Measurements from ENCODE around the gene PSORS1C2.
A peak's percentile ranks its signal among the peaks of the same experiment; 100 is the strongest.

PSORS1C2 gene

GRCh38 chr6:31113861-31114540, 24.9 kb downstream of the PSORS1C2 start:
- H3K27ac ChIP-seq (ENCODE audit: low read depth, low read length): peak overlapping the region; percentile 83
- peak overlapping the region; percentile 48 for H3K4me3 ChIP-seq (ENCODE audit: low read length)

DNA sequence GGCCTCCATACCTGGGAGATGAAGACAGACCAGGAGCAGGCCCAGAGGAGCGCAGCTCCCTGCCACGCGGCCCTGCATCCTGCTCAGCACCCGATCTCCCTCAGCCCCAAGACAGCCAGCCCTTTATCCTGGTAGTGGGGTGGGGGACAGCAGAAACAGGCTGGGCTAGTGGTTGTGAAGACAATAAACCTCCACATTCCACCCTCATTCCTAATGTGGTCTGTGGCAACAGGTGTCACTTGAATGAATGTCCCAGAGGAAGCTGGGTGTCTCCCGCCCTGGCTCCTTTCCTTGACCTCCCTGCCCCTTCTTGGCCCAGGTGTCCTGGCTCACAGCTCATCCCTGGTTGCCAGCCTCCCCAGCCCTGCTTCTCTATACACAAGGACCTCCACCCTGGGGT, 26.4 kb downstream of the PSORS1C2 start, which contains the start of gene C6orf15:
Gene C6orf15, minus strand, starts transcription at position 98 of the 400 bp plus-strand sequence. Its CDS starts 20 bp downstream, at position 78.
- Histone ChIP-seq H3K4me1 (ENCODE audit: control insufficient read depth, insufficient read depth, low read length) (peaks cover 22% of the 10 kb centered on the region), H3K27ac (ENCODE audit: low read depth, low read length) (no peak within 1 kb of the TSS), H3K4me3 (ENCODE audit: low read length) (no peak within 1 kb of the TSS)

More at GRCh38 chr6:31113861-31114540, 24.9 kb downstream of the PSORS1C2 start:
- Histone ChIP-seq H3K27me3 (ENCODE audit: control insufficient read depth, insufficient read depth, low read length) (peaks cover 3% of the 10 kb centered on the region), H3K4me1 (ENCODE audit: control insufficient read depth, insufficient read depth, low read length) (peaks cover 22% of the 10 kb centered on the region), H3K36me3 (ENCODE audit: control insufficient read depth, insufficient read depth, low read length) (no peaks in the 10 kb centered on the region), H3K9ac (ENCODE audit: low read length) (no peak overlapping the region)

DNA sequence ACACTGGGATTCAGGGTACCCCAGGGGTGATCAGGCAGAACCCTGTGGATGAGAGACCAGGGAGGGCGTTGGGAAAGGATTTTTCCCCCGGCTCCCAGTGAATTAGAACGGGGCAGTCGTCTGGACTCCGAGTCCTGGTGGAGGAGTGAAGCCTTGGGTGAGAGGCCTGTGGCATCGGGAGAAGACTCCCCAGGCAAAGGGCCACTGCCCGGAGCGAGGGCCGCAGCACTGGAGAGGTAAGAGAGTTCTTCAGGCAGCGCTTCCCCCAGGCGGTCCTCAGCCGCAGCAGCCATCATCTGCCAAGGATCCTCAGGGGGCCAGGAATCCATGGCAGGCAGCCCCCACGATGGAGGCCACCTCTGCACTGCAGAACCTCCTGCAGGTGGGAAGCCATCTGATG, 27.2 kb downstream of the PSORS1C2 start:
- Histone ChIP-seq H3K27ac (ENCODE audit: low read depth, low read length) (no peak overlapping the region), H3K4me1 (ENCODE audit: control insufficient read depth, insufficient read depth, low read length) (peaks cover 22% of the 10 kb centered on the region), H3K9ac (ENCODE audit: low read length) (no peak overlapping the region), H3K4me3 (ENCODE audit: low read length) (no peak overlapping the region), H3K36me3 (ENCODE audit: control insufficient read depth, insufficient read depth, low read length) (no peaks in the 10 kb centered on the region), H3K27me3 (ENCODE audit: control insufficient read depth, insufficient read depth, low read length) (no peaks in the 10 kb centered on the region)

More for the DNA sequence above, 26.4 kb downstream of the PSORS1C2 start, which contains the start of gene C6orf15:
- no peaks in the 10 kb centered on the region for H3K36me3 ChIP-seq (ENCODE audit: control insufficient read depth, insufficient read depth, low read length)
- no peaks in the 10 kb centered on the region for H3K27me3 ChIP-seq (ENCODE audit: control insufficient read depth, insufficient read depth, low read length)
- H3K9ac ChIP-seq (ENCODE audit: low read length): no peak within 1 kb of the TSS

DNA sequence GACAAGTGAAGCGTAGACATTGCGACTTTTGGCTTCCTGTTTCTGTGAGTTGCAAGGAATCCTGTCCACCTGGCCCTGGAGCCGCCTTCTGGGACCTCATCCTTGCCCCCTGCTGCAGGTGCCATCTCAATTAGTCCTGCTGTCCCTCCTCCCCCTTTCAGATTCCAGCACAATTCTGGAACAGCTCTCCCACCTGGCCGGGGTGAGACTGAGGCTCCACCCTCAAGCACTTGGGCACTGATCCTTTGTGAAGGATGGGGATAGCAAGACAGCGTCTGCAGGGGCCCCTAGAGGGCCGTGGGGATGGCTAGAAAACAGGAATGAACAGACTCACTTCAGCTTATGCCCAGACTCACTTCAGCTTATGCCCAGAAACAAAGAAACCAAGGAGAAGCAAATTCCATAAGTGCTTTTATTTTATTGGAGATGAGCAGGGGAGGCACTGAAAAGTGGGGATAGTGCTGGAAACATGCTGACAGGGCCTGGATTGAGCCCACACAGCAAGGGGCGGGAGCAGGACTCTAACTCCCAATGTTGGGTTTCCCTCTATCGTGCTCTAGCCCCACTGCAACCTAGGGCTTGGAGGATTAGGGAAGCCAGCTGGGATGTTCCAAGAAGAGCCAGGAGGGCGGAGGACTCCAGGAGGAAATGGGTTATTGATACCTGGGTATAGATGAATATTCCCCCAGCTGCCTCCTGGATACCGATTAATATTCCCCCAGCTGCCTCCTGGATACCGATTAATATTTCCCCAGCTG, 27.9 kb downstream of the PSORS1C2 start:
- H3K27ac ChIP-seq (ENCODE audit: low read depth, low read length): no peak overlapping the region
- no peaks in the 10 kb centered on the region for H3K27me3 ChIP-seq (ENCODE audit: control insufficient read depth, insufficient read depth, low read length)
- no peaks in the 10 kb centered on the region for H3K36me3 ChIP-seq (ENCODE audit: control insufficient read depth, insufficient read depth, low read length)
- peaks cover 22% of the 10 kb centered on the region for H3K4me1 ChIP-seq (ENCODE audit: control insufficient read depth, insufficient read depth, low read length)
- no peak overlapping the region for H3K9ac ChIP-seq (ENCODE audit: low read length)
- no peak overlapping the region for H3K4me3 ChIP-seq (ENCODE audit: low read length)

DNA sequence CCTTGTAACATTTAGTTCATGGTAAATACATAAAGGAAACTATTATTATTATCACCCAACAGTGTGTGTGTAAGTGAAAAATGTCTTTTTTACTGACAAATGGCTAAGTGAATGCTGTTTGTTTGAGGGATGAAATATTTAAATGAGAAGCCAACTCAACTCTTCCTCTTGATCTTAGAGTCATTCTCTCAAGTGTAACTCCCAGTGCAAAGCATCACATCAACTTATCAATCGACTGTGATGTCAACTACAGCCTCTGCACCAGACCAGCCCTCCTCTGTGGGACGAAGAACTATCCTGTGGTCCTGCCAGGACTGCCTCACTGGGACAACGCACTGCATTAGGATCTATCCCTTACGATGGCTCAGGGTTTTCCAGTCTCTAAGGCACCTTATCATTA, 31.8 kb downstream of the PSORS1C2 start:
- H3K27me3 ChIP-seq (ENCODE audit: control insufficient read depth, insufficient read depth, low read length): no peaks in the 10 kb centered on the region
- H3K4me3 ChIP-seq (ENCODE audit: low read length): no peak overlapping the region
- H3K9ac ChIP-seq (ENCODE audit: low read length): no peak overlapping the region
- no peaks in the 10 kb centered on the region for H3K36me3 ChIP-seq (ENCODE audit: control insufficient read depth, insufficient read depth, low read length)
- H3K27ac ChIP-seq (ENCODE audit: low read depth, low read length): no peak overlapping the region
- H3K4me1 ChIP-seq (ENCODE audit: control insufficient read depth, insufficient read depth, low read length): no peaks in the 10 kb centered on the region

DNA sequence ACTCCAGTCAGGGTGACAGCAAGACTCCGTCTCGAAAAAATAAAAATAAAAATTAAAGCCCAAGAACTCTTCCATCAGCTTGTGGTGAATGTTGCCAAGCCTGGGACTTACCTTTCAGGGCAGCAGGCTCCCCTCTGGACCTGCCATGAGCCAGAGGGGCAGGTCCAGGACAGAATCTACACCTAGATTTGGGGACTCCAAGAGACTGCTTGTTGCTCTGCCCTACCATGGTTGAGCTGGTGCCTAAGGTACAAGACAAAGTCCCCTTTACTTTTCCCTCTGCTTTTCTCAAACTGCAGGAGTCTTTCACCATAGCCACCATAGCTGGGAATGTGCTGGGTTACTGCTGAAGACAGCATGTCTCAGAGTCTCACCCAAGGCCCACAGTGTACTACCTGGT, 35.7 kb downstream of the PSORS1C2 start:
- H3K4me3 ChIP-seq (ENCODE audit: low read length): no peak overlapping the region
- H3K4me1 ChIP-seq (ENCODE audit: control insufficient read depth, insufficient read depth, low read length): no peaks in the 10 kb centered on the region
- H3K27ac ChIP-seq (ENCODE audit: low read depth, low read length): no peak overlapping the region
- H3K36me3 ChIP-seq (ENCODE audit: control insufficient read depth, insufficient read depth, low read length): no peaks in the 10 kb centered on the region
- H3K27me3 ChIP-seq (ENCODE audit: control insufficient read depth, insufficient read depth, low read length): no peaks in the 10 kb centered on the region
- no peak overlapping the region for H3K9ac ChIP-seq (ENCODE audit: low read length)

- no peaks in the 10 kb centered on the region for H3K4me1 ChIP-seq (ENCODE audit: control insufficient read depth, insufficient read depth, low read length)
- H3K36me3 ChIP-seq (ENCODE audit: control insufficient read depth, insufficient read depth, low read length): no peaks in the 10 kb centered on the region
Observed at GRCh38 chr6:31098449-31098938, 40.4 kb downstream of the PSORS1C2 start.

DNA sequence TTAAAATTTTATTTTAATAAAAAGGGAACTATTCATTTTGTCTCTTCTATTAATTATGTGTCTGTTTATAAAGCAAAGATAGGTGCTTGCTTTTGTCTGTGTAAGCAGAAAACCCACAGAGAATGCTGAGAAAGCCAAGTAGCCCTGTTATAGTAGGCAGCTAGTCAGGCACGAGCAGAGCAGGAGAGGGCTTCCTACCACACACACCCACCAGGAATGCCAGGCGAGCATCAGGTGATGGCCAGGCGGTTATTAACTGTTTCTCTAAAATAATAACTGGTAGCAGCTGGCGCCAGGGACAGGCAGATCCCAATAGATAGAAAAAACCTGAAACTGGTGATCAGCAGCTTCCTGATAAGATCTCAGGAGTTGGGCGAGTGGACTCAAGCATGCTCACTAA, 42.2 kb downstream of the PSORS1C2 start:
- Histone ChIP-seq H3K27ac (ENCODE audit: low read depth, low read length) (no peak overlapping the region), H3K9ac (ENCODE audit: low read length) (no peak overlapping the region), H3K4me3 (ENCODE audit: low read length) (no peak overlapping the region), H3K36me3 (ENCODE audit: control insufficient read depth, insufficient read depth, low read length) (no peaks in the 10 kb centered on the region), H3K27me3 (ENCODE audit: control insufficient read depth, insufficient read depth, low read length) (no peaks in the 10 kb centered on the region), H3K4me1 (ENCODE audit: control insufficient read depth, insufficient read depth, low read length) (no peaks in the 10 kb centered on the region)

More at GRCh38 chr6:31098449-31098938, 40.4 kb downstream of the PSORS1C2 start:
- H3K27me3 ChIP-seq (ENCODE audit: control insufficient read depth, insufficient read depth, low read length): no peaks in the 10 kb centered on the region
- no peak overlapping the region for H3K4me3 ChIP-seq (ENCODE audit: low read length)
- no peak overlapping the region for H3K9ac ChIP-seq (ENCODE audit: low read length)
- H3K27ac ChIP-seq (ENCODE audit: low read depth, low read length): no peak overlapping the region

GRCh38 chr6:31096215-31096614, 42.7 kb downstream of the PSORS1C2 start:
- H3K4me3 ChIP-seq (ENCODE audit: low read length): no peak overlapping the region
- H3K4me1 ChIP-seq (ENCODE audit: control insufficient read depth, insufficient read depth, low read length): no peaks in the 10 kb centered on the region
- H3K36me3 ChIP-seq (ENCODE audit: control insufficient read depth, insufficient read depth, low read length): no peaks in the 10 kb centered on the region
- no peaks in the 10 kb centered on the region for H3K27me3 ChIP-seq (ENCODE audit: control insufficient read depth, insufficient read depth, low read length)
- no peak overlapping the region for H3K27ac ChIP-seq (ENCODE audit: low read depth, low read length)
- H3K9ac ChIP-seq (ENCODE audit: low read length): no peak overlapping the region

DNA sequence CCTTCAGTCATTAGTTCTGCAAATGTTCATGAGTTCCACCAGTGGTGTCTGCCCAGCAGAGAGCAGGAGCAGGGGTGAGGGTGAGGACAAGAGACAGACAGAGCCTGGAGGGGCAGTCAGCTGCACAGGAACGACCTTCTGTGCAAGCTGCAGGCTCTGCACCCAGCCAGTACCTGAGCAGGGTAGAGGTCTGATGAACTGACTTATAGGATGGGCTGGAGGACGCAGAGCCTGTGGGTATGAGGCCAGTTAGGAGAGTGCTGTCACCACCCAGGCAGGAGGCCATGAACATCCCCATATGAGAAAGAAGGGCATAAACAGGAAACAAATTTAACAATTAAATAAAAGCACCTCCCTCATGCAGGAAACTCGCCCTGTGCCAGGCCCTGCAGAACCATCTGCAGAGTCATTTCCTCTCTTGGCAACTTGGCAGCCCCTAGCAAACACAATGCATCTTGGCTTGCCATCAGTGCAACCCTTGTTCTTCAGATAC, 44.4 kb downstream of the PSORS1C2 start:
- no peak overlapping the region for H3K27ac ChIP-seq (ENCODE audit: low read depth, low read length)
- no peak overlapping the region for H3K4me3 ChIP-seq (ENCODE audit: low read length)
- no peaks in the 10 kb centered on the region for H3K36me3 ChIP-seq (ENCODE audit: control insufficient read depth, insufficient read depth, low read length)
- H3K4me1 ChIP-seq (ENCODE audit: control insufficient read depth, insufficient read depth, low read length): no peaks in the 10 kb centered on the region
- H3K27me3 ChIP-seq (ENCODE audit: control insufficient read depth, insufficient read depth, low read length): no peaks in the 10 kb centered on the region
- H3K9ac ChIP-seq (ENCODE audit: low read length): no peak overlapping the region

- no peaks in the 10 kb centered on the region for H3K27me3 ChIP-seq (ENCODE audit: control insufficient read depth, insufficient read depth, low read length)
- H3K4me3 ChIP-seq (ENCODE audit: low read length): no peak overlapping the region
- no peaks in the 10 kb centered on the region for H3K4me1 ChIP-seq (ENCODE audit: control insufficient read depth, insufficient read depth, low read length)
- no peaks in the 10 kb centered on the region for H3K36me3 ChIP-seq (ENCODE audit: control insufficient read depth, insufficient read depth, low read length)
- no peak overlapping the region for H3K9ac ChIP-seq (ENCODE audit: low read length)
- H3K27ac ChIP-seq (ENCODE audit: low read depth, low read length): no peak overlapping the region
Observed at GRCh38 chr6:31092769-31093505, 45.9 kb downstream of the PSORS1C2 start.

GRCh38 chr6:31092238-31092637, 46.6 kb downstream of the PSORS1C2 start:
- Histone ChIP-seq H3K9ac (ENCODE audit: low read length) (no peak overlapping the region), H3K36me3 (ENCODE audit: control insufficient read depth, insufficient read depth, low read length) (no peaks in the 10 kb centered on the region), H3K4me3 (ENCODE audit: low read length) (no peak overlapping the region), H3K4me1 (ENCODE audit: control insufficient read depth, insufficient read depth, low read length) (no peaks in the 10 kb centered on the region), H3K27ac (ENCODE audit: low read depth, low read length) (no peak overlapping the region), H3K27me3 (ENCODE audit: control insufficient read depth, insufficient read depth, low read length) (no peaks in the 10 kb centered on the region)

Data from rectal smooth muscle tissue (tissue), 1 donor.